HepG2 (cell line): ENCODE data around the gene EDEM3. TPM values are rescaled to one million over a fixed set of nuclear protein-coding genes. Genes with fewer than 3 reads are reported as not detected.

Experiments used
- ATAC-seq: fragments of 200-7000 bp; cut with Tn5 transposase; 3 replicates; pipeline ENCODE4 v1.9.1; 2020; ENCODE audit warnings: mild to moderate bottlenecking, moderate library complexity
- BruUV-seq: library from RNA; stranded (reverse); fragments of 400-500 nt; replicated peaks from 2 replicates; lab custom pipeline; 2021; lab: Mats Ljungman, UMichigan
- CTCF ChIA-PET: fragments of 300-600 bp; formaldehyde crosslinking; extraction: SDS; loops from one replicate; lab custom pipeline; 2021; ENCODE audit warnings: low total read pairs, inconsistent platforms, low intra/inter-chr PET ratio; lab: Yijun Ruan, JAX
- POLR2A ChIA-PET: fragments of 350-600 bp; sonication (Branson Sonifier 250); formaldehyde crosslinking; loops from one replicate; lab custom pipeline; 2020; ENCODE audit warnings: antibody characterized with exemption, inconsistent platforms; lab: Yijun Ruan, JAX
- DNase-seq: peaks from one replicate; pipeline ENCODE4 v3.0.0-alpha.2; 2015; ENCODE audit warnings: low spot score
- FAIRE-seq: peaks from 3 replicates; lab custom pipeline; 2011; peaks lifted over from hg19 to GRCh38; lab: Jason Lieb, UNC
- H2AFZ ChIP-seq: one replicate; pipeline ENCODE4 v1.6.1; 2011; ENCODE audit warnings: low read length, inconsistent platforms
- H3K27ac ChIP-seq: fragments of 300-600 bp; 3 replicates; pipeline ENCODE4 v1.8.0; 2011; ENCODE audit warnings: mixed run types, mild to moderate bottlenecking, mixed read lengths, low read length, inconsistent platforms; ENCODE audit not compliant: insufficient read depth; ENCODE audit errors: extremely low read length
- H3K27me3 ChIP-seq, 2 experiments: fragments of 200-600 bp in 1 of 2; 2 replicates in 1 of 2; 3 replicates in 1 of 2; pipeline versions ENCODE4 v1.6.0 to v1.8.0; 2011; ENCODE audit warnings: low read length in 2 of 2, mild to moderate bottlenecking in 2 of 2, moderate library complexity in 2 of 2, inconsistent platforms in 1 of 2; ENCODE audit not compliant: insufficient read depth in 2 of 2, control insufficient read depth in 1 of 2
- H3K36me3 ChIP-seq, 2 experiments: fragments of 200-600 bp in 1 of 2; replicated peaks in 1 of 2; 2 replicates in 1 of 2; 3 replicates in 1 of 2; pipeline versions ENCODE4 v1.5.1 to v1.8.0; 2011; ENCODE audit warnings: low read length in 2 of 2, inconsistent platforms in 1 of 2; ENCODE audit not compliant: insufficient read depth in 2 of 2, control insufficient read depth in 1 of 2
- H3K4me1 ChIP-seq: 2 replicates; pipeline ENCODE4 v1.5.1; 2012; ENCODE audit warnings: low read length, inconsistent platforms; ENCODE audit not compliant: insufficient read depth
- H3K4me2 ChIP-seq: 2 replicates; pipeline ENCODE4 v1.6.0; 2011; ENCODE audit warnings: low read depth, low read length, inconsistent platforms
- H3K4me3 ChIP-seq, 3 experiments: fragments of 200-600 bp in 1 of 3; sonication (generic), shearing (Covaris generic) in 1 of 3; replicated peaks in 1 of 3; 2 replicates each; pipeline ENCODE4 v1.5.1; 2011 to 2016; ENCODE audit warnings: low read length in 3 of 3, inconsistent platforms in 2 of 3, low read depth in 2 of 3, mild to moderate bottlenecking in 2 of 3, control low read depth in 1 of 3, mixed read lengths in 1 of 3; ENCODE audit not compliant: insufficient read depth in 1 of 3
- H3K79me2 ChIP-seq: one replicate; pipeline ENCODE4 v1.6.1; 2011; ENCODE audit warnings: low read length, inconsistent platforms; ENCODE audit not compliant: insufficient read depth
- H3K9ac ChIP-seq: 2 replicates; pipeline ENCODE4 v1.6.0; 2011; ENCODE audit warnings: mild to moderate bottlenecking, low read depth, low read length, inconsistent platforms; ENCODE audit not compliant: insufficient read depth
- H3K9me3 ChIP-seq: 2 replicates; pipeline ENCODE4 v1.5.1; 2012; ENCODE audit warnings: mild to moderate bottlenecking, low read length
- H4K20me1 ChIP-seq: 2 replicates; pipeline ENCODE4 v1.6.0; 2011; ENCODE audit warnings: inconsistent platforms, mild to moderate bottlenecking, low read length, moderate library complexity; ENCODE audit not compliant: insufficient read depth
- HHEX ChIP-seq: IDR thresholded peaks from 2 replicates; pipeline ENCODE4 v1.6.1; 2016; ENCODE audit warnings: control low read depth
- HNF4A ChIP-seq: sonication (generic); formaldehyde crosslinking; IDR thresholded peaks from 2 replicates; pipeline ENCODE4 v1.4.0; 2020; ENCODE audit warnings: missing genetic modification reagents
- HNRNPUL1 ChIP-seq: fragments of 200-400 bp; formaldehyde crosslinking; IDR thresholded peaks from 2 replicates; pipeline ENCODE4 v1.6.1; 2017; ENCODE audit warnings: low read depth, mild to moderate bottlenecking, low read length, moderate library complexity
- KDM1A ChIP-seq: IDR thresholded peaks from 2 replicates; pipeline ENCODE4 v1.6.1; 2016; ENCODE audit warnings: missing compliant biosample characterization
- MIER2 ChIP-seq: IDR thresholded peaks from 2 replicates; pipeline ENCODE4 v1.6.1; 2016; ENCODE audit warnings: missing biosample characterization, missing genetic modification reagents
- RFX1 ChIP-seq: fragments of 450-650 bp; IDR thresholded peaks from 2 replicates; pipeline ENCODE4 v1.6.1; 2017
- TAF15 ChIP-seq: fragments of 200-400 bp; formaldehyde crosslinking; IDR thresholded peaks from one replicate; pipeline ENCODE4 v1.6.1; 2018; ENCODE audit warnings: mild to moderate bottlenecking, low read depth, low read length; ENCODE audit not compliant: poor library complexity, severe bottlenecking
- TBP ChIP-seq: sonication (generic); formaldehyde crosslinking; IDR thresholded peaks from 2 replicates; pipeline ENCODE4 v1.5.0; 2020; ENCODE audit warnings: missing genetic modification reagents
- ZNF367 ChIP-seq: sonication (generic); formaldehyde crosslinking; IDR thresholded peaks from 2 replicates; pipeline ENCODE4 v1.4.0; 2020; ENCODE audit warnings: missing genetic modification reagents, borderline replicate concordance
- ZNF460 ChIP-seq: sonication (generic); formaldehyde crosslinking; IDR thresholded peaks from 2 replicates; pipeline ENCODE4 v1.5.1; 2020; ENCODE audit warnings: missing genetic modification reagents, mild to moderate bottlenecking, borderline replicate concordance
- ZNF563 ChIP-seq: sonication (generic); formaldehyde crosslinking; IDR thresholded peaks from 2 replicates; pipeline ENCODE4 v1.8.0; 2022; ENCODE audit warnings: mild to moderate bottlenecking, moderate library complexity, missing genetic modification reagents
- ZNF567 ChIP-seq: sonication (generic); formaldehyde crosslinking; IDR thresholded peaks from 2 replicates; pipeline ENCODE4 v1.8.1; 2023; ENCODE audit warnings: mild to moderate bottlenecking, missing genetic modification reagents, borderline replicate concordance
- ZNF792 ChIP-seq: IDR thresholded peaks from 2 replicates; pipeline ENCODE4 v1.6.1; 2016
- ZSCAN20 ChIP-seq: sonication (generic); formaldehyde crosslinking; IDR thresholded peaks from 2 replicates; pipeline ENCODE4 v1.4.0; 2020; ENCODE audit warnings: missing genetic modification reagents, mild to moderate bottlenecking, borderline replicate concordance
- WGBS: methylation state at CpG from one replicate; pipeline ENCODE4 v1.1.6; 2017; ENCODE audit warnings: low lambda C conversion rate; 5-methylcytosine and 5-hydroxymethylcytosine counted together
- in situ Hi-C: cut with HindIII; loops from 2 replicates; pipeline ENCODE4 v1.10.0; 2017; ENCODE audit warnings: low pct_unique_long_range_greater_than_20kb; ENCODE audit not compliant: extremely low pct_ligation_motif_present
- intact Hi-C: fragments of 100-400 bp; cut with micrococcal nuclease; formaldehyde crosslinking; loops from one replicate; pipeline ENCODE4 v1.10.0; 2022; ENCODE audit not compliant: unreplicated experiment
- polyA plus RNA-seq, 8 experiments: library from polyadenylated mRNA; depleted of rRNA in 3 of 8; stranded (reverse) in 7 of 8; unstranded in 1 of 8; fragments of >200 nt; fragmentation: Illumina TruSeq in 4 of 8; extraction: Trizol in 4 of 8; gene quantifications; 2 replicates each; pipeline versions ENCODE4 v1.2.1 to v1.2.3, GENCODE V29; 2011 to 2016; ENCODE audit warnings: low read depth in 4 of 8, missing spikeins in 1 of 8, mixed read lengths in 1 of 8; ENCODE audit not compliant: insufficient read depth in 1 of 8
- total RNA-seq, 5 experiments: library from RNA; depleted of rRNA; stranded (reverse); fragments of >200 nt; fragmentation: Illumina TruSeq; extraction: Trizol; gene quantifications; 2 replicates each; pipeline ENCODE4 v1.2.3, GENCODE V29; 2016; ENCODE audit warnings: low read depth in 1 of 5
- TF ChIP-seq, protein P1 (sequence below): IDR thresholded peaks from 2 replicates; pipeline ENCODE4 v1.6.1; 2016; ENCODE audit warnings: control low read depth
- TF ChIP-seq, protein P2 (sequence below): sonication (generic); formaldehyde crosslinking; IDR thresholded peaks from 2 replicates; pipeline ENCODE4 v1.4.0; 2020; ENCODE audit warnings: mild to moderate bottlenecking, missing genetic modification reagents

Gene EDEM3
- total and polyA plus RNA-seq, 2 of the 13 experiments (the other 11 are each of a cell fraction or from before 2014, with no cell fraction given) = 13.1 to 18.2 TPM

DNA sequence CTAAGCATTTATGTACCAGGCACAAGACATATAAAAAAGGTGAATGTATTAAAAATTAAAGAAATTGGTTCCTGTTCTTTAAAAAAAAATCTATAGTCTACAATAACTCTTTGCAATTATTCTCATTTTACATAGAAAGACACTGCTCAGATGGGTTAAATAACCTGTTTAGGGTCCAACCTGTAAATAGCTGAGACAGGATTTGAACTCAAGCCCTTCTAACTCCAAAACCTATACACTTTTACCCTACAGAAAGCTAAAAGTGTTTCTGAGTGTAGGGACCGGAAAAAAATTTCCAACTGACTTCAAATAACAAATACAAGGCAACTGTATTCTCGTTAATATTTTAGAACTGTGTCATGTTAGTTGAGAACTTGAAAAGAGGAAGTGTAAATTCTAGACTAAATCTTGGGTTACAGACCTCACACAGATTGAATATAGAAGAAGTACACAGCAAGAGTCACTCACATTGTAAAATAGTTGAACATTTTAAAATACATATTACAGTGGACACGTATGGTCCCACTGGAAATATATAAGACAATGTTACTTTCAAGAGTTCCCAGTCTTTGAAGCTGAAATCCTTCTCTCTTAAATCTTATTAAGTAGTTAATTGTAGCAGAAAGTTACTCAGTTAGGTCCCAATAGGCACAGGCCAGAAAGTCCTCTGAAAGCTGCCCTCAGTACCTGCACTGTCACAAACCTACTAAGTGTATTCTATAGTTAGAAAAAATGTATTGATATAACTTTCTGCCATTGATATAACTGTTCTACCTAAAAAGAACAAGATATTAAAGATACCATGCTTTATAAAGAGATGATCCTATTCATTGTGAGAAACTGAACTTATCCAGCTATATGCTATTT is 7.3 kb downstream of the EDEM3 start:
- Histone ChIP-seq H3K27me3 (no peaks in the 10 kb centered on the region), H4K20me1 (no peaks in the 10 kb centered on the region), H2AFZ (no peak overlapping the region), H3K36me3 (no peaks in the 10 kb centered on the region), H3K4me3 (no peak overlapping the region), H3K79me2 (no peaks in the 10 kb centered on the region), H3K4me2 (no peak overlapping the region), H3K9ac (no peak overlapping the region), H3K4me1 (peaks cover 20% of the 10 kb centered on the region), H3K27ac (no peak overlapping the region), H3K9me3 (no peaks in the 10 kb centered on the region)
- ChIA-PET POLR2A (no interaction called here), CTCF (no interaction called here)
- in situ Hi-C loops (no loop called here), intact Hi-C loops (no loop called here)
- FAIRE-seq (no peak), ATAC-seq (no peak), DNase-seq (no peak)
- WGBS = 97% methylated on average over 3 of the region's 3 CpGs
- no TSS peak for BruUV-seq
- no peak for TF ChIP-seq RFX1
- no peak for TF ChIP-seq HNF4A
- no peak for TF ChIP-seq MIER2
- no peak for TF ChIP-seq ZNF792 (CRISPR knock-in tag)
- TF ChIP-seq HNRNPUL1 = no peak
- no peak for TF ChIP-seq KDM1A (CRISPR knock-in tag)
- no peak for TF ChIP-seq TAF15
- TF ChIP-seq ZNF367 (CRISPR knock-in tag) = no peak
- TF ChIP-seq ZSCAN20 (CRISPR knock-in tag) = no peak
- TF ChIP-seq, protein P1, sequence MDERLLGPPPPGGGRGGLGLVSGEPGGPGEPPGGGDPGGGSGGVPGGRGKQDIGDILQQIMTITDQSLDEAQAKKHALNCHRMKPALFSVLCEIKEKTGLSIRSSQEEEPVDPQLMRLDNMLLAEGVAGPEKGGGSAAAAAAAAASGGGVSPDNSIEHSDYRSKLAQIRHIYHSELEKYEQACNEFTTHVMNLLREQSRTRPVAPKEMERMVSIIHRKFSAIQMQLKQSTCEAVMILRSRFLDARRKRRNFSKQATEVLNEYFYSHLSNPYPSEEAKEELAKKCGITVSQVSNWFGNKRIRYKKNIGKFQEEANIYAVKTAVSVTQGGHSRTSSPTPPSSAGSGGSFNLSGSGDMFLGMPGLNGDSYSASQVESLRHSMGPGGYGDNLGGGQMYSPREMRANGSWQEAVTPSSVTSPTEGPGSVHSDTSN (CRISPR knock-in tag) = no peak
- no peak for TF ChIP-seq ZNF460 (CRISPR knock-in tag)
- TF ChIP-seq, protein P2, sequence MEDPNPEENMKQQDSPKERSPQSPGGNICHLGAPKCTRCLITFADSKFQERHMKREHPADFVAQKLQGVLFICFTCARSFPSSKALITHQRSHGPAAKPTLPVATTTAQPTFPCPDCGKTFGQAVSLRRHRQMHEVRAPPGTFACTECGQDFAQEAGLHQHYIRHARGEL (CRISPR knock-in tag) = no peak
- TF ChIP-seq ZNF567 (CRISPR knock-in tag) = no peak
- TF ChIP-seq TBP (CRISPR knock-in tag) = no peak
- TF ChIP-seq ZNF563 (CRISPR knock-in tag) = no peak
- TF ChIP-seq HHEX (CRISPR knock-in tag) = no peak
